Stimulated activated memory B cell treated with anti-CD40 and anti-IgM and Interleukin-4, amounts not matched to agents 10 μg/mL and 1 μg/mL and 100 μg/mL, for 72 hours (primary cell): ENCODE measurements around the gene GMIP.

Experiments
- ATAC-seq: fragments of 150-1000 bp; cut with Tn5 transposase; 2 replicates; pipeline ENCODE4 v1.10.0; 2021
- H3K27ac Mint-ChIP-seq: one replicate; pipeline ENCODE4 v1.8.0; 2022; ENCODE audit warnings: mild to moderate bottlenecking, mixed read lengths
- H3K27me3 Mint-ChIP-seq: one replicate; pipeline ENCODE4 v1.8.0; 2022; ENCODE audit warnings: mixed read lengths
- H3K36me3 Mint-ChIP-seq: one replicate; pipeline ENCODE4 v1.8.0; 2022; ENCODE audit warnings: mixed read lengths
- H3K4me1 Mint-ChIP-seq: one replicate; pipeline ENCODE4 v1.8.0; 2022; ENCODE audit warnings: mixed read lengths
- H3K4me3 Mint-ChIP-seq: one replicate; pipeline ENCODE4 v1.8.0; 2022; ENCODE audit warnings: mild to moderate bottlenecking, moderate library complexity, mixed read lengths
- H3K9me3 Mint-ChIP-seq: one replicate; pipeline ENCODE4 v1.8.0; 2022; ENCODE audit warnings: mixed read lengths

Gene GMIP

DNA sequence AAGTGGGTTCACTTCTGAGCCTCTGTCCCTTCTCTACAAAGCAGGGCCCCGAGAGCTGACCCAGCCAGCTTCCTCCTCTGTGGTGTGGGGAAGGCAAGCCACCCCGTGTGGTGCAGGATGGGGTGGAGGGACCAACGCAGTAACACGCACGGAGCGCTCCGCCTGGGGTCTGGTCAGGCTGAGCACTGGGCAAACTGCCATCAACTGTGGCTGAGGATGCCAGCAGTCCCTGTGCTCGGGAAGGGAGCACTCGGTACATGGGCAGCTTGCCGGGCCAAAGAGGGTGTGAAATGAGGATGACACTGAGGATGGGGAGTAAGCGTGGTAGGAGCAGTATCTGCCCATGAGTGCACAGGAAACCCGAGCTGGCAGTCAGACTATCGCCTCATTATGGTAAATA is 7.6 kb upstream of the GMIP start:
- ATAC-seq, result no peak

DNA sequence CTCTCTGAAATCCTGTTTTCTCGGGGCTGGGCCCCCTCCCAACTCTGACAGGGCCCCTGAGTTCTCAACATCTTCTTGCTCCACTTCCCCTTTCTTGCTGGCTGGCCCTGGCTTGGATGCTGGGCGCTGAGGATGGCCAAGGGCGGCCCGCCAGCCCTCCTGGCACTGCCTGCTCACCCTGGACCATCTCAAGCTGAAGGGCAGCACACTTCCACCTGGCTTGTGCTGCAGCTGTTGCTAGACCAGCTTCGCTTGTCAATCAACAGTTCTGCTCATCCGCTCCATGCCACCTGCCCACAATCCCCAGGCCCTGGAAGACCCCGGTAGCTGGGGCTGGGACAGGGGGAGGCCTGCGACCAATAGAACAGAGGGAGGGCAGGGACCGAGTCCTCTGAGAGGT is 6.9 kb upstream of the GMIP start:
- Mint-ChIP-seq H3K4me1 (no peaks in the 10 kb centered on the region), H3K27ac (no peak overlapping the region), H3K4me3 (no peak overlapping the region), H3K27me3 (no peaks in the 10 kb centered on the region), H3K36me3 (peaks cover 73% of the 10 kb centered on the region), H3K9me3 (no peaks in the 10 kb centered on the region)
- no peak for ATAC-seq

More for the DNA sequence above, 7.6 kb upstream of the GMIP start:
- Mint-ChIP-seq H3K27ac (no peak overlapping the region), H3K9me3 (no peaks in the 10 kb centered on the region), H3K27me3 (no peaks in the 10 kb centered on the region), H3K4me3 (no peak overlapping the region), H3K4me1 (no peaks in the 10 kb centered on the region), H3K36me3 (peaks cover 73% of the 10 kb centered on the region)

DNA sequence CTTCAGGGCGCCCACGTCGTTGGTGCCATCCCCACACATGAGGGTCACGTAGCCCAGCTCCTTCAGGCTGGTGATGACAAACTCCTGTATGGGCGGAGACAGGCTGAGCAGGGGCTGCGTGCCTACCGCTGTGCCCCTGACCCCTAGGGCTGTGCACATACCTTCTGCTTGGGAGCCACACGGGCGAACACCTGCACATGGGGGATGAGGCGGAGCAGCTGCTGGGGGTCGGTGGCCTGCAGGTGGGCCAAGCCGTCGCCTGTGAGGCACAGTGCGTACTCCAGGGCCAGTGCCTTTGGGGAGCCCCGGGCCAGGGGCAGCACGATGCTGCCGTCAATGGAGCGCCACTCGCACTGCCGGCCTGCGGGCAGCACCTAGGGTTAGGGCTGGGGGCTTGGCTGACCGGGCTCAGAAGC is 6.1 kb upstream of the GMIP start:
- H3K27ac Mint-ChIP-seq, result peak overlapping the region; percentile 61
- peaks cover 73% of the 10 kb centered on the region for H3K36me3 Mint-ChIP-seq
- H3K9me3 Mint-ChIP-seq, result no peaks in the 10 kb centered on the region
- H3K4me1 Mint-ChIP-seq, result no peaks in the 10 kb centered on the region
- H3K4me3 Mint-ChIP-seq, result no peak overlapping the region
- no peak for ATAC-seq
- H3K27me3 Mint-ChIP-seq, result no peaks in the 10 kb centered on the region

DNA sequence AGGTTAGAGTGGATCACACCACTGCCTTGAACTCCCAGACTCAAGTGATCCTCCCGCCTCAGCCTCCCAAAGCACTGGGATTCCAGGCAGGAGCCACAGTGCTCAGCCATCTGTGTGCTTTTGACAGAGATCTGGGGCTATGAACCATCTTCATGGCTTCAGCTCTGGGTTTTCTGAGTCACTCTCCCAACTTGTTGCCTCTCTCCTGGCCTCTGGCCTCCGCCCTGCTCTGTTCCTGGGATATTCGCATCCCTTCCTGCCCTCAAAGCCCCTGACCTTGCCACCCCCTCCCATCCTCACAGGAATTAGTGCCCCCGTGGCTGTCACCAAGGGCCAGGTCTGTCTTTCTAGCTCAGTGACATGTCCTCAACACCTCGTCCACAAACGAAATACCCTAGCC is 5.7 kb upstream of the GMIP start:
- no peak for ATAC-seq
- Mint-ChIP-seq H3K27ac (peak overlapping the region; percentile 61), H3K9me3 (no peaks in the 10 kb centered on the region), H3K27me3 (no peaks in the 10 kb centered on the region), H3K4me3 (no peak overlapping the region), H3K4me1 (peaks cover 4% of the 10 kb centered on the region), H3K36me3 (peaks cover 73% of the 10 kb centered on the region)

DNA sequence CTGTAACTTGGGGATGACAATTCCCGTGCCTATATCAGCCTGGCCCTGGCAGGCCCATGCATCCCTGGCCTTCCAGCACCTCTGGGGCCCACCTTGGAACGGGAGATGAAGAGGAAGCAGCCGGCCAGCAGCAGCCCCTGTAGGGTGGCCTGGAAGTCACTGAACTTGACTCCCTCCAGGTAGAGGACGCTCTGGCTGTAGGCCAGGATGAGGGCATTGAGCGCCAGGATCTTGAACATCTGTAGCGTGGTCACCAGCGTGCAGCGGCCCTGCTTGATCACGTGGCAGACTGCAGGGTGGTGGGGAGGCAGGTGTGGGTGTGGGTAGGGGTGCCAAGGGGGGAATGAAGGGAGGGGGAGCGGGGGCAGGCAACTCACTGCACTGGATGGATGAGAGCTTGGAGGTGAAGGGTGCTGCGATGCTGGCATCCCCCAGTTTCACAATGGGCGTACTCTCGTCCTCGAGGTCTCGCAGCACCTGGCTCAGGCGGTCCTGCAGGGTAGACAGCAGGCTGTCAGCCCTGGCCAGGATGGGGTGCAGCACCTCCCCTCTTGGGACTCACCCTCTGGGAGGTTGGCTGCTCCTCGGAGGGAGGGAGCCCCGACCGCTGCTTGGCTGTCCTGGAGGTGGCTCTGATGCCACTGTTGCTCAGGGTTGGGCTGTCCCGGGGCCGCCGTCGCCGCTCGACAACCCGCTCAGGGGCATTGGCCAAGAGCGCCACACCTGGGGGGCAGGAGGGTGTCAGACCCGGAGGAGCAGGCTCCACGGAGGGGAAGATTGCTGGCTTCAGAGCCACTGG is 3.8 kb upstream of the GMIP start:
- peaks cover 18% of the 10 kb centered on the region for H3K4me1 Mint-ChIP-seq
- no peak overlapping the region for H3K27ac Mint-ChIP-seq
- peaks cover 64% of the 10 kb centered on the region for H3K36me3 Mint-ChIP-seq
- H3K4me3 Mint-ChIP-seq, result no peak overlapping the region
- no peaks in the 10 kb centered on the region for H3K27me3 Mint-ChIP-seq
- H3K9me3 Mint-ChIP-seq, result no peaks in the 10 kb centered on the region
- ATAC-seq, result no peak

DNA sequence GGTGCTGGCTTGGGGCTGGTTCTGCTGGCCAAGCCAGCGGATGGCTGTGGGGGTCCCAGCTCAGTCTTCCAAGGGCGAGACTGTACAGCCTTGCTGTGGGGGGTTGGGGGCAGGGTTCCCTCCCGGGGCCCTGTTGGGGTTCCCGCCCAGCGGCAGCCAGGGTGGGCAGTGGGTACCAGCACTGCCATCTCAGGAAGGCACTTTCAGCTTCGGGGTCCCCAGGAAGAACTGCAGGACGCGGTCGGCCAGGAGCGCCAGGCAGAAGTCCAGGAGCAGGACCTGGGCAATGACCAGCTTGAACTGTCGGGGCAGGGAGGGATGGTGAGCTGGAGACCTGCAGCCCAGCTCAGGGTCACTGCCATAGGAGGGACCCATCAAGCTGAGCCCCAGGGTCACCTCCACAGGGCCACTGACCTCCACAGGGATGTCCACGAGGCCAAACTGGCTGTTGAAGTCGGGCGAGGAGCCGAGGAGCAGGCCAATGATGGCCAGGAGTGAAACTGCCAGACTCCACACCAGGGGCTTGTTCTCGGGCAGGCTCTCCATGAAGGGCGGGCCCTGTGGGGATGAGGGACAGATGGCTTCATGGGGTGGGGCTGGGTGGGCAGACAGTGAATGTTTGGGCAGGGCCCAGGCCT is 1.9 kb upstream of the GMIP start:
- Mint-ChIP-seq H3K27ac (no peak overlapping the region), H3K4me3 (no peak overlapping the region), H3K4me1 (peaks cover 25% of the 10 kb centered on the region), H3K27me3 (no peaks in the 10 kb centered on the region), H3K9me3 (no peaks in the 10 kb centered on the region), H3K36me3 (peaks cover 57% of the 10 kb centered on the region)
- no peak for ATAC-seq

DNA sequence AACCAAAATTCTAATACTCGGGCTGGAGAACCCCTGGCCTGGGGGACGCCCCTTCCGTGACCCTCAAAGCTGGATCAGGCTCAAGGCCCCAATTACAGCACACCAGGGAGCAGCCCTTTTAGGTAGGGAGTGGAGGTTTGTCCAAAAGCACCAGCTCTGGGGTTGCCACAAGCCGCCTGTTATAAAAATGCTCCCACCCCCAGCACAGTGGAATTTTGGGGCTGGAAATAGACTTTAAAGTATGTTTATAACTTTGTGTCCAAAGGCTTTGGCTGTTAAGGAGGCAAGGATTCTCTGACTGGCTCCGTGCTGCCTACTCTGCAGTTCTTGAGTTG is 564 bp upstream of the GMIP start:
- peaks cover 60% of the 10 kb centered on the region for H3K36me3 Mint-ChIP-seq
- no peaks in the 10 kb centered on the region for H3K27me3 Mint-ChIP-seq
- no peaks in the 10 kb centered on the region for H3K9me3 Mint-ChIP-seq
- peak overlapping the region; percentile 99 for H3K4me3 Mint-ChIP-seq
- H3K27ac Mint-ChIP-seq, result peak overlapping the region; percentile 98
- no peak for ATAC-seq
- H3K4me1 Mint-ChIP-seq, result peaks cover 25% of the 10 kb centered on the region

GRCh38 chr19:19642506-19643157 is 825 bp downstream of the GMIP start:
- Mint-ChIP-seq H3K4me3 (peak overlapping the region; percentile 99), H3K4me1 (peaks cover 25% of the 10 kb centered on the region), H3K27ac (peak overlapping the region; percentile 98), H3K27me3 (no peaks in the 10 kb centered on the region), H3K9me3 (no peaks in the 10 kb centered on the region), H3K36me3 (peaks cover 62% of the 10 kb centered on the region)
- peak; percentile 62 for ATAC-seq

DNA sequence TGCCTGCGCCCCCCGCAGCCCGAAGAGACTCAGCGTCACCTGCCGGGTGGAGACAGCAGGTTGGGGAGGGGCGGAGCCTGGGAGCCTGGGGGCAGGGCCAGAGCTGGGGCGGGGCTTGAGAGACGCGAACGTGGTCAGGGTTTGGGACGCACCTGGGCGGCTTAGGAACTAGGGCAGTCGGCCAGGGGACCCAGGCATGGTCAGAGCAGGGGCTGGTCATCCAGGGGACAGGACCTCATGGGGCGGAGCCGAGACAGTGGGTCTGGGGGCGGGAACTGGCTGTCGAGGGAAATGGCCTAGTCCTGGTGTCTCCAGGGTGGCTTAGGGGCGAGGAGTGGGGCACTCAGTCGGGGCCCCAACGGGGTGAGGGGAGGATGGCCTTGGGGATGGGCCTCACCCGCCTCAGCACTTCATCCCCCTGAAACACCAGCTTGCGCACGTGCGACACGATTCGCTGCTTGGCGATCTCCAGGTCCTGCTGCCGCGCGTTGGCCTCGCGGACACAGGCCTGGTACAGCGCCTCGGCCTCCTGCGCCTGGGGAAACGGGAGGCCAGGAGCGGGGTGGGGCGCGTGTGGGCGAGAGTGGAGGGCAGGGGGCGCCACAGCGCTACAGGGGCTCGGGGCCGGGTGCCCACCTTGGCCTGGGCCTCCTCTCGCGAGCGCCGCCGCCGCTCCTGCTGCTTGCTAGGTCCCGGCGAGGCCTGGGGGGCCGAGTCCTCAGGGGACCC is 5.8 kb downstream of the GMIP start:
- ATAC-seq, result no peak

DNA sequence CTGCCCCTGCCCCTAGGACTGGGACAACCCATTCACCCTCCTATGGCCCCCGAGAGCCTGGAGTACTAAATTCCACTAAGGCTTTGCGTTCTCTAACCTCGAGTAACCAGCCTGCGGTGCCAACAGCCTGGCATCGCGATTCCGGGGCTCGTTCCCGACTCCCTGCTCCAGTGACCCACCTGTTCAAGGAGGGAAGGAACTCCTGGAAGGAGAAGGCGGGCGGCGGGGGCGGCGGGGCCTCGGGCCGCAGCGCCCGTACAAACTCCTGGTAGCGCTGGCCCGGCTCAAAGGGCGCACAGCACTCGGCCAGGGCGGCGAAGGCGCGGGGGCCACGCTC is 6.3 kb downstream of the GMIP start:
- H3K4me1 Mint-ChIP-seq, result peaks cover 34% of the 10 kb centered on the region
- H3K4me3 Mint-ChIP-seq, result no peak overlapping the region
- H3K27ac Mint-ChIP-seq, result no peak overlapping the region
- H3K27me3 Mint-ChIP-seq, result no peaks in the 10 kb centered on the region
- H3K9me3 Mint-ChIP-seq, result no peaks in the 10 kb centered on the region
- H3K36me3 Mint-ChIP-seq, result peaks cover 80% of the 10 kb centered on the region
- ATAC-seq, result no peak

More for the DNA sequence above, 5.8 kb downstream of the GMIP start:
- Mint-ChIP-seq H3K9me3 (no peaks in the 10 kb centered on the region), H3K36me3 (peaks cover 83% of the 10 kb centered on the region), H3K27me3 (no peaks in the 10 kb centered on the region), H3K4me1 (peaks cover 39% of the 10 kb centered on the region), H3K27ac (no peak overlapping the region), H3K4me3 (no peak overlapping the region)

DNA sequence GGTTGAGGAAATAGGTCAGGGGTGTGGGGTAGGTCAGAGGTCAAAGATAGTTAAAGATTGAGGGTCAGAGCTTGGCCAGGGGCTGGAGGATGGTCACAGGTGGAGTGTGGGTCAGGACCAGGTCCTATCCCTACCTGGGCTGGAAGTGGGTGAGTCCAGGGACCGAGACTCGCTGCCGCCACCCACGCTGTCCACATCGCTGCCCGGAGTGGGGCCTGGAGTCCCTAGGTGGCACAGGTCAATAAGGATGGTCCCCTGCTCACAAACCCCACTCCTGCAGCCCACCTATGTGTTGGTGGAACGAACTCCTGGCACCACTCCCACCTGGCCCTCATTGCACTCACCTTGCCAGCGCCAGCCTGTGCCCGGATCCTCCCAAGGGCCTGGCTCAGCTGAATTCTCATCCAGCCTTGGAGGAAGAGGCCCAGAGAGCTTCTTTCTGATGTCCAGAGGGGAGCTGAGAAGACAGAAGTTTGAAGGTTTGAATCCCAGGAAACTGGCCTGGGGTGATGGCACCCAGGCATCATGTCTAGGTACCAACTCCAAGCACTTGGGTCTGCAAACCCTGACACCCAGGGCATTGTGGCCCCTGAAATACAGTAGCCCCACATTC is 6.8 kb downstream of the GMIP start:
- Mint-ChIP-seq H3K36me3 (peaks cover 75% of the 10 kb centered on the region), H3K27me3 (no peaks in the 10 kb centered on the region), H3K4me3 (no peak overlapping the region), H3K27ac (no peak overlapping the region), H3K9me3 (no peaks in the 10 kb centered on the region), H3K4me1 (peaks cover 29% of the 10 kb centered on the region)
- no peak for ATAC-seq

- Mint-ChIP-seq H3K27ac (peak overlapping the region; percentile 11), H3K4me1 (peaks cover 28% of the 10 kb centered on the region), H3K4me3 (no peak overlapping the region), H3K9me3 (no peaks in the 10 kb centered on the region), H3K27me3 (no peaks in the 10 kb centered on the region), H3K36me3 (peaks cover 80% of the 10 kb centered on the region)
- no peak for ATAC-seq
These were observed 8.1 kb downstream of the GMIP start for GRCh38 chr19:19635313-19635702.

DNA sequence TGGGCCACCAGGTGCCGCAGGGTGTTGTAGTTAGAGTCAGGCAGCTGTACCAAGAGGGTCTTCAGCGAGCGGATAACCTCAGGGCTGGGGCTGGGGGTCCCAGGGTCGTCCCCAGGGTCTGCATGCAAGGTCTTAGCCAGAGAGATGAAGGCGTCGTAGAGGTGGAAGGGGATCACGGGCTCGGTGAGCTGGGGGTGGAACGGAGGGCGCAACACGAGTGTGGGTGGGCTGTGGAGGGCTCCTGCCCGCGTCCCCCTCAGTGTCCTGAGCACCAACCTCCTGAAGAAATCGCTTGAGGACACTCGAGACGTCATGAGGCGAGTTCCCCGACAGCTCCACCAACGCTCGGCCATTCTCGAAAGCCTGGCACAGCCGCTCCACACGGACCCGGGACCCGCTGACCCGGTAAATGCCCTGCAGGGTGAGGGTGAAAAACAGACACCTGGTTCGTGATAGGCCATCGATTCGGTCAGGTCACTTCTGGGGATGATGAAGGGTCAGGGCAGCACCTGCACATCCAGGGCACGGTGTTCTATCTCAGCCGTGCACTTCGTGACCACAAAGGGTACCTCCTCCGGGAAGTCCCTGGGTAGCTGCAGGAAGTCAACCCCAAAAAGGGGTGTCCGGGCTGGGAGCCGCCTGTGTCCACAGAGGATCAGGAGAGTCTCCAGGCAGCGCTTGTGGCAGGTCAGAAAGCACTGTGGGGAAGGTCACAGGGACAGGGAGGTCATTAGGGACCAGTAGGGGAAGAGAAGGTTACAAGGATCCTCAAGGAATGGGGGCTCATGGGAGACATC is 8.7 kb downstream of the GMIP start:
- ATAC-seq, result no peak
- Mint-ChIP-seq H3K4me3 (no peak overlapping the region), H3K9me3 (no peaks in the 10 kb centered on the region), H3K36me3 (peaks cover 77% of the 10 kb centered on the region), H3K27ac (peak overlapping the region; percentile 52), H3K27me3 (no peaks in the 10 kb centered on the region), H3K4me1 (peaks cover 28% of the 10 kb centered on the region)

GRCh38 chr19:19633711-19634515 is 9.5 kb downstream of the GMIP start:
- Mint-ChIP-seq H3K27me3 (no peaks in the 10 kb centered on the region), H3K36me3 (peaks cover 72% of the 10 kb centered on the region), H3K27ac (peak overlapping the region; percentile 52), H3K4me1 (peaks cover 30% of the 10 kb centered on the region), H3K4me3 (no peak overlapping the region), H3K9me3 (no peaks in the 10 kb centered on the region)
- ATAC-seq, result no peak
